Measurements from ENCODE around the gene JTB.

DNA sequence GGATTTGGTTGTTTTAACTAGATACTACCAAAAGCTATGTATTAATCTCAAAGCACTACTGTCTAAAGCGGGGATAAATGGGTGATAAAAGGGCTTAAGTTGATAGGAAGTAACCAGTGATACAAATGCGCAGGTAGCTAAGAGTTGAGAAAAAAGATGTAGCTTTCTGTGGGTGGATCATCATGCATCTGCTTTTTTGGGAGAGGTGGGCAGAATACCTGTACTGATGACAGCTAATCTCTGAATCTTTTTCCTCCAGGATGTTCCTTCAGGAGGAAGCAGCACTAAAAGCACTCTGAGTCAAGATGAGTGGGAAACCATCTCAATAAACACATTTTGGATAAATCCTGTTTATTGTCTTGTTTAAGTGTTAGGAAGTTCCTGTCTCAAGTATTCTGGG is 14.3 kb upstream of the JTB start:
- TF ChIP-seq POLR2AphosphoS5 (IDR thresholded peaks at IDR 0.05; ENCODE audit: low read depth, low read length) (0 out of 2 replicates have a peak, but pooled peaks have one; percentile 6), EZH2phosphoT487 (IDR thresholded peaks at IDR 0.05; ENCODE audit: borderline replicate concordance) (no peak), POLR2A (IDR thresholded peaks at IDR 0.05; ENCODE audit: borderline replicate concordance, extremely low read depth, insufficient read depth, insufficient read length) (no peak)
- TF ChIP-seq, protein P1, sequence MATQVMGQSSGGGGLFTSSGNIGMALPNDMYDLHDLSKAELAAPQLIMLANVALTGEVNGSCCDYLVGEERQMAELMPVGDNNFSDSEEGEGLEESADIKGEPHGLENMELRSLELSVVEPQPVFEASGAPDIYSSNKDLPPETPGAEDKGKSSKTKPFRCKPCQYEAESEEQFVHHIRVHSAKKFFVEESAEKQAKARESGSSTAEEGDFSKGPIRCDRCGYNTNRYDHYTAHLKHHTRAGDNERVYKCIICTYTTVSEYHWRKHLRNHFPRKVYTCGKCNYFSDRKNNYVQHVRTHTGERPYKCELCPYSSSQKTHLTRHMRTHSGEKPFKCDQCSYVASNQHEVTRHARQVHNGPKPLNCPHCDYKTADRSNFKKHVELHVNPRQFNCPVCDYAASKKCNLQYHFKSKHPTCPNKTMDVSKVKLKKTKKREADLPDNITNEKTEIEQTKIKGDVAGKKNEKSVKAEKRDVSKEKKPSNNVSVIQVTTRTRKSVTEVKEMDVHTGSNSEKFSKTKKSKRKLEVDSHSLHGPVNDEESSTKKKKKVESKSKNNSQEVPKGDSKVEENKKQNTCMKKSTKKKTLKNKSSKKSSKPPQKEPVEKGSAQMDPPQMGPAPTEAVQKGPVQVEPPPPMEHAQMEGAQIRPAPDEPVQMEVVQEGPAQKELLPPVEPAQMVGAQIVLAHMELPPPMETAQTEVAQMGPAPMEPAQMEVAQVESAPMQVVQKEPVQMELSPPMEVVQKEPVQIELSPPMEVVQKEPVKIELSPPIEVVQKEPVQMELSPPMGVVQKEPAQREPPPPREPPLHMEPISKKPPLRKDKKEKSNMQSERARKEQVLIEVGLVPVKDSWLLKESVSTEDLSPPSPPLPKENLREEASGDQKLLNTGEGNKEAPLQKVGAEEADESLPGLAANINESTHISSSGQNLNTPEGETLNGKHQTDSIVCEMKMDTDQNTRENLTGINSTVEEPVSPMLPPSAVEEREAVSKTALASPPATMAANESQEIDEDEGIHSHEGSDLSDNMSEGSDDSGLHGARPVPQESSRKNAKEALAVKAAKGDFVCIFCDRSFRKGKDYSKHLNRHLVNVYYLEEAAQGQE (IDR thresholded peaks at IDR 0.05; ENCODE audit: low read depth): no peak
- TF ChIP-seq, protein P2, sequence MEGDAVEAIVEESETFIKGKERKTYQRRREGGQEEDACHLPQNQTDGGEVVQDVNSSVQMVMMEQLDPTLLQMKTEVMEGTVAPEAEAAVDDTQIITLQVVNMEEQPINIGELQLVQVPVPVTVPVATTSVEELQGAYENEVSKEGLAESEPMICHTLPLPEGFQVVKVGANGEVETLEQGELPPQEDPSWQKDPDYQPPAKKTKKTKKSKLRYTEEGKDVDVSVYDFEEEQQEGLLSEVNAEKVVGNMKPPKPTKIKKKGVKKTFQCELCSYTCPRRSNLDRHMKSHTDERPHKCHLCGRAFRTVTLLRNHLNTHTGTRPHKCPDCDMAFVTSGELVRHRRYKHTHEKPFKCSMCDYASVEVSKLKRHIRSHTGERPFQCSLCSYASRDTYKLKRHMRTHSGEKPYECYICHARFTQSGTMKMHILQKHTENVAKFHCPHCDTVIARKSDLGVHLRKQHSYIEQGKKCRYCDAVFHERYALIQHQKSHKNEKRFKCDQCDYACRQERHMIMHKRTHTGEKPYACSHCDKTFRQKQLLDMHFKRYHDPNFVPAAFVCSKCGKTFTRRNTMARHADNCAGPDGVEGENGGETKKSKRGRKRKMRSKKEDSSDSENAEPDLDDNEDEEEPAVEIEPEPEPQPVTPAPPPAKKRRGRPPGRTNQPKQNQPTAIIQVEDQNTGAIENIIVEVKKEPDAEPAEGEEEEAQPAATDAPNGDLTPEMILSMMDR (IDR thresholded peaks at IDR 0.05 in 2 of 3, conservative IDR thresholded peaks at IDR 0.05 in 1 of 3; ENCODE audit: borderline replicate concordance in 1 of 3, insufficient read depth in 1 of 3, low read depth in 2 of 3, low read length in 2 of 3): no peak

Measured in HCT116 (cell line).